ENCODE measurements around the gene NMUR1.

DNA sequence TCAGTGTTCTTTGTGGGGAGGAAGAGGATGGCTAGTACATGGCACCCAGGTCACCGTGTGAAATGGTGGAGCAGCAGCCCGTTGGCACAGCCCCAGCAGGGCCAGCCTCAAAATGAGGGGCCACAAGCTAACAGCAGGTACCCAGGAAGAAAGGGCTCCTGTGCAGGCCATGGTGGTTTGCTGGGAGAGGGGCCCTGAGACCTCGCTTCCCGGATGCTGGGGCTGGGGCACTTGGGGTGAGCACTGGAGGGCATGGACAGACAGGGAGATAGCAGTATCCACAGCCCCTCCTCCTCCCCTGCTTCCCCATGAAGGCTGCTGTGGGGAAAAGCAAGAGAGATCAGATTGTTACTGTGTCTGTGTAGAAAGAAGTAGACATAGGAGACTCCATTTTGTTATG lies 46.2 kb upstream of the NMUR1 start:
- TF ChIP-seq, protein P1, sequence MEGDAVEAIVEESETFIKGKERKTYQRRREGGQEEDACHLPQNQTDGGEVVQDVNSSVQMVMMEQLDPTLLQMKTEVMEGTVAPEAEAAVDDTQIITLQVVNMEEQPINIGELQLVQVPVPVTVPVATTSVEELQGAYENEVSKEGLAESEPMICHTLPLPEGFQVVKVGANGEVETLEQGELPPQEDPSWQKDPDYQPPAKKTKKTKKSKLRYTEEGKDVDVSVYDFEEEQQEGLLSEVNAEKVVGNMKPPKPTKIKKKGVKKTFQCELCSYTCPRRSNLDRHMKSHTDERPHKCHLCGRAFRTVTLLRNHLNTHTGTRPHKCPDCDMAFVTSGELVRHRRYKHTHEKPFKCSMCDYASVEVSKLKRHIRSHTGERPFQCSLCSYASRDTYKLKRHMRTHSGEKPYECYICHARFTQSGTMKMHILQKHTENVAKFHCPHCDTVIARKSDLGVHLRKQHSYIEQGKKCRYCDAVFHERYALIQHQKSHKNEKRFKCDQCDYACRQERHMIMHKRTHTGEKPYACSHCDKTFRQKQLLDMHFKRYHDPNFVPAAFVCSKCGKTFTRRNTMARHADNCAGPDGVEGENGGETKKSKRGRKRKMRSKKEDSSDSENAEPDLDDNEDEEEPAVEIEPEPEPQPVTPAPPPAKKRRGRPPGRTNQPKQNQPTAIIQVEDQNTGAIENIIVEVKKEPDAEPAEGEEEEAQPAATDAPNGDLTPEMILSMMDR (IDR thresholded peaks at IDR 0.05; ENCODE audit: insufficient read depth, low read length, poor library complexity, severe bottlenecking) = no peak
- TF ChIP-seq EZH2phosphoT487 (conservative IDR thresholded peaks at IDR 0.05; ENCODE audit: low read length) = no peak

Measured in SU-DHL-6 (cell line).